Activated T-cell treated with anti-CD3 and anti-CD28 coated beads, Interleukin-2, amount 50 U/mL, for 72 hours (primary cell): ENCODE data around the gene RPSA. TPM values are rescaled to one million over a fixed set of nuclear protein-coding genes. Genes with fewer than 3 reads are reported as not detected.
"Not testable (repeated sequence)": the region's sequence is repeated elsewhere in the genome, so short reads cannot be mapped to it uniquely, and the experiment has no call there.

Experiments
- ATAC-seq, 2 donors: fragments of 150-1000 bp; cut with Tn5 transposase; replicated peaks in 1 of 2; 2 replicates each; pipeline ENCODE4 v1.10.0; 2021; ENCODE audit warnings: moderate library complexity in 2 of 2, mild to moderate bottlenecking in 1 of 2
- DNase-seq, 2 donors: peaks; one replicate each; pipeline ENCODE4 v3.0.0; 2021 to 2022; ENCODE audit warnings: mixed read lengths in 1 of 2
- H3K27ac Mint-ChIP-seq: one replicate; pipeline ENCODE4 v1.8.0; 2022; ENCODE audit warnings: mild to moderate bottlenecking, moderate library complexity, mixed read lengths
- H3K27me3 Mint-ChIP-seq: one replicate; pipeline ENCODE4 v1.8.0; 2022; ENCODE audit warnings: low read depth, mixed read lengths
- H3K36me3 Mint-ChIP-seq, 2 donors: one replicate each; pipeline ENCODE4 v1.8.0; 2022; ENCODE audit warnings: mixed read lengths in 2 of 2, mild to moderate bottlenecking in 1 of 2; ENCODE audit not compliant: insufficient read depth in 2 of 2
- H3K4me1 Mint-ChIP-seq: one replicate; pipeline ENCODE4 v1.8.0; 2022; ENCODE audit warnings: low read depth, mixed read lengths
- H3K4me3 Mint-ChIP-seq, 2 donors: one replicate each; pipeline ENCODE4 v1.8.0; 2022; ENCODE audit warnings: mild to moderate bottlenecking in 2 of 2, mixed read lengths in 2 of 2, moderate library complexity in 2 of 2
- H3K9me3 Mint-ChIP-seq, 2 donors: one replicate each; pipeline ENCODE4 v1.8.0; 2022; ENCODE audit warnings: mixed read lengths in 2 of 2
- total RNA-seq, 2 donors: library from RNA; stranded (reverse); gene quantifications; one replicate each; pipeline ENCODE4 v1.2.3, GENCODE V29; 2022

RPSA gene
- total RNA-seq, 2 donors from 2014 or later, result 2,329 to 2,816 TPM

DNA sequence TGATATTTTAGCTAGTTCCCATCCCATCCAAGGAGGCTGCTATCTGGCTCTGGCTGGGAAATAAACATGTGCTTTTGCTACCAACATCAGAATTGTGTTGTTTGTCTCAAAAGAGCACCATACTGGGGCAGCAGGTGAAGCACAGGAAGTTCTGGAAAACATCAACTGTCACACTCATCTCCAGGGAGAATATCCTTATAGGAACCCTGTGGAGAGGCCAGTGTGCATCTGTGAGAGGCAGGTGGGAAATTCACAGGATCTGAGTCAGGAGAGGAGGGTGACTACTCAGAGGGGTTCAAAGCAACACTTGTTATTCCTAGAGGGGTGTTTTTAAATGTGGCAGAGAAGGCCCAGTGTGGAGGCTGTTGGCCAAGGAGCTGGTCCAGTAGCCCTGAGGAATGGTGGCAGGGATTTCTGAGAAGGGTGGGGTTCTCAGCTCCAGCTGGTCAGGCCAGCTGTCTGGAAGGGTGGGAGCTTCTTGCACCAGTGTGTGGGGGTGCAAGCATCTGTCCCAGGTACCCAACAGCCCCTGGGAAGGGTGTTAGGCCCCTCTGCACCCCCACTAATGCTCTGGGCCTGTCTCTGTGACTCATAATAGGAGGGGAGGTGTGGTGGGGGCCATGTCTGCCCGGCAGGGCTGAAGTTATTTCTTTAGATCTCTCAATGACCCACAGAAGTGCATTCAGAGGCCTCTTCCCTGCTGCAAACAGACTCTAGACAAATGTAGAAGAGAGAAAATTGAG, 28.7 kb downstream of the RPSA start:
- ATAC-seq, result no peak
- Mint-ChIP-seq H3K27me3 (no peaks in the 10 kb centered on the region), H3K4me1 (no peaks in the 10 kb centered on the region), H3K27ac (no peak overlapping the region), H3K9me3 (no peaks in the 10 kb centered on the region), H3K4me3 (no peak overlapping the region), H3K36me3 (no peaks in the 10 kb centered on the region)
- no peak for DNase-seq

DNA sequence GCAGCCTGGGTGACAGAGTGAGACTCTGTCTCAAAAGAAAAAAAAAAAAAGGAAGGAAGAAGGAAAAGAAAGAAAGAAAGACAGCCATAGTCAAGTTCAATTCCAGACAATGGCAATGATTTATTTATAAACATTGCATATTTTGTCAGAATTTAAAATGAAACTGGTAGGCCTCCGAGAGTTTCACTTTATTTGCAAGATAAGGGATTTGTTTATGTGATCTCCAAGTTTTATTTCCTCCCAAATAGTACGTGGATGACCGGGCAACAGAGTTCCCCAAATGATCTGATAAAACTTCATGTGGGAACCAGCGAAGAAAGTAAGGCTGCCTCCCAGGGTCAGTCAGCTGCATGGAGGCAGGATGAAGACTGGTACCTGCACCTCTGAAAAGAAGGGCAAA, 32.4 kb downstream of the RPSA start:
- no peak for ATAC-seq
- H3K27me3 Mint-ChIP-seq, result no peaks in the 10 kb centered on the region
- DNase-seq, result no peak
- no peaks in the 10 kb centered on the region for H3K36me3 Mint-ChIP-seq
- H3K4me3 Mint-ChIP-seq, result no peak overlapping the region
- no peak overlapping the region for H3K27ac Mint-ChIP-seq
- H3K9me3 Mint-ChIP-seq, result no peaks in the 10 kb centered on the region
- H3K4me1 Mint-ChIP-seq, result no peaks in the 10 kb centered on the region

DNA sequence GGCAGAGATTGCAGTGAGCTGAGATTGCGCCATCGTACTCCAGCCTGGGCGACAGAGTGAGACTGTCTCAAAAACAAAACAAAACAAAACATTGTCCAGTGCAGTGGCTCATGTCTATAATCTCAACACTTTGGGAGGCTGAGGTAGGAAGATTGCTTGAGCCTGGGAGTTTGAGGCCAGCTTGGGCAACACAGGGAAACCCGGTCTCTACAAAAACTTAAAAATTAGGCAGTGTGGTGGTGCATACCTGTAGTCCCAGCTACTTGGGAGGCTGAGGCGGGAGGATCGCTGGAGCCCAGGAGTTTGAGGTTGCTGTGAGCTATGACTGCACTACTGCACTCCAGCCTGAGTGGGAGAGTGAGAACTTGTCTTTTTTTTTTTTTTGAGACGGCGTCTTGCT, 33.8 kb downstream of the RPSA start:
- Mint-ChIP-seq H3K4me1 (no peaks in the 10 kb centered on the region), H3K9me3 (no peaks in the 10 kb centered on the region), H3K4me3 (no peak overlapping the region), H3K27me3 (no peaks in the 10 kb centered on the region), H3K36me3 (no peaks in the 10 kb centered on the region), H3K27ac (no peak overlapping the region)
- ATAC-seq, result no peak
- DNase-seq, result no peak

GRCh38 chr3:39443530-39443929, 37.0 kb downstream of the RPSA start:
- Mint-ChIP-seq H3K27ac (no peak overlapping the region), H3K36me3 (no peaks in the 10 kb centered on the region), H3K27me3 (no peaks in the 10 kb centered on the region), H3K4me3 (no peak overlapping the region), H3K9me3 (no peaks in the 10 kb centered on the region), H3K4me1 (no peaks in the 10 kb centered on the region)
- ATAC-seq (no peak), DNase-seq (no peak)

DNA sequence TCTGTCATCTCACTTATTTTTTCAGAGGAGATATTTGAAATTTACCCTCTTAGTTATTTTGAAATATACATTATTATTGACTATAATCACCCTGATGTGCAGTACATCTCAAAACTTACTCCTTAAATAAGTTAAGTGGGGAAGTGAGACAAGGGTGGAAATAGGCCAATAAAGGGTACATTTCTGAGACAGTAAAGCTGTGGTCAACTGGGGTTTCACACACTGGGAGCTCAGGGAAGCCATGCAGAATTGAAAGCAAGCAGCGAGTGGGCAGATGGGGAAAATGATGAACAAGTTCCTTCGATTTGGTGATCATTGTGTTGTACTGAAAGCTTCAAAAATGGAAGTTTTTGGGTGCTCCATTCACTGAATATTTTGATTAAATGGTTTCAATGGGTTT, 39.4 kb downstream of the RPSA start:
- ATAC-seq, result no peak
- Mint-ChIP-seq H3K4me1 (no peaks in the 10 kb centered on the region), H3K36me3 (no peaks in the 10 kb centered on the region), H3K27me3 (no peaks in the 10 kb centered on the region), H3K9me3 (no peaks in the 10 kb centered on the region), H3K4me3 (no peak overlapping the region), H3K27ac (no peak overlapping the region)
- no peak for DNase-seq

GRCh38 chr3:39446444-39446843, 39.9 kb downstream of the RPSA start:
- no peaks in the 10 kb centered on the region for H3K36me3 Mint-ChIP-seq
- ATAC-seq (no peak), DNase-seq (no peak)
- no peak overlapping the region for H3K4me3 Mint-ChIP-seq
- no peaks in the 10 kb centered on the region for H3K4me1 Mint-ChIP-seq
- H3K27me3 Mint-ChIP-seq, result no peaks in the 10 kb centered on the region
- no peak overlapping the region for H3K27ac Mint-ChIP-seq
- no peaks in the 10 kb centered on the region for H3K9me3 Mint-ChIP-seq

GRCh38 chr3:39447637-39448483, 41.3 kb downstream of the RPSA start:
- H3K4me1 Mint-ChIP-seq, result no peaks in the 10 kb centered on the region
- H3K36me3 Mint-ChIP-seq, result no peaks in the 10 kb centered on the region
- H3K27me3 Mint-ChIP-seq, result peaks cover under 1% of the 10 kb centered on the region
- peak overlapping the region; percentile 59 for H3K27ac Mint-ChIP-seq
- no peak overlapping the region for H3K4me3 Mint-ChIP-seq
- H3K9me3 Mint-ChIP-seq, result no peaks in the 10 kb centered on the region
- peak; percentile 81 to 82 for ATAC-seq
- DNase-seq, result peak; percentile 56 to 68

DNA sequence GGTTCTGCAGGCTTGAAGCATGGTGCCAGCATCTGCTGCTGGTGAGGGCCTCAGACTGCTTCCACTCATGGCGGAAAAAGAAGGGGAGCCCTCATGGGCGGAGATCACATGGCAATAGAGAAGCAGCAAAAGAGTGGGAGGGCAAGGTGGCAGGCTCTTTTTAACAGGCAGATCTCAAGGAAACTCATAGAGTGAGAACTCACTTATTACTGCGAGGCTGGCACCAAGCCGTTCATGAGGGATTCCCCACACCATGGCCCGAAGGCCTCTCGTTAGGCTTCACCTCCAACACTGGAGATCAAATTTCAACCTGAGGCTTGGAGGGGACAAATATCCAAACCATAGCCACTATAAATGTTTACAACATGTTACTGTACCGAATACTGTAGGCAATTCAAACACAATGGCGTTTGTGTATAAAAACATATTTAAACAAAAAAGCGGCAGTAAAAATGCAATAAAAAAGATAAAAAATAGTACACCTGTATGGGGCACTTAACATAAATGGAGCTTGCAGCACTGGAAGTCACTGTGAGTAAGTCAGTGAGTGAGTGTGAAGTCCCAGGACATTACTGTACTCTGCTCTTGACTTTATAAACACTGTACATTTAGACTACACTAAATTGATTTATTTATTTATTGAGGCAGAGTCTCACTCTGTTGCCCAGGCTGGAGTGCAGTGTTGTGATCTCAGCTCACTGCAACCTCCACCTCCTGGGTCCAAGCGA, 42.1 kb downstream of the RPSA start:
- no peaks in the 10 kb centered on the region for H3K36me3 Mint-ChIP-seq
- no peaks in the 10 kb centered on the region for H3K4me1 Mint-ChIP-seq
- peaks cover 9% of the 10 kb centered on the region for H3K27me3 Mint-ChIP-seq
- DNase-seq (no peak), ATAC-seq (no peak)
- H3K9me3 Mint-ChIP-seq, result no peaks in the 10 kb centered on the region
- no peak overlapping the region for H3K27ac Mint-ChIP-seq
- H3K4me3 Mint-ChIP-seq, result no peak overlapping the region

DNA sequence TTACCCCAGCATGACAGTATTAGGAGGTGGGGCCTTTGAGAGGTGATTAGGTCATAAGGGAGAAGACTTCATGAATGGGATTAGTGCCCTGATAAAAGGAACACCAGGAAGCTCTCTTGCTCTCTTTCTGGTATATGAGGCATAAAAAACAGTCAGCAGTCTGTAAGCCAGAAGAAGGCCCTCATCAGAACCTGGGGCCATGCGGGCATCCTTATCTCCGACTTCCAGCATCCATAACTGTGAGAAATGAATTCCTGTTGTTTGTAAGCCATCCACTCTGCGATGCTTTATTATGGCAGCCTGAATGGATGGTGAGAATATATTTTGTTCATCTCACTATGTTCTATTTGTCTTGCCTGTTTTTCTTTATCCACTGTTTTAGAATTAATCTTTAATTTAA, 43.3 kb downstream of the RPSA start:
- Mint-ChIP-seq H3K4me1 (no peaks in the 10 kb centered on the region), H3K36me3 (no peaks in the 10 kb centered on the region), H3K9me3 (no peaks in the 10 kb centered on the region), H3K4me3 (no peak overlapping the region), H3K27me3 (peaks cover 10% of the 10 kb centered on the region), H3K27ac (no peak overlapping the region)
- DNase-seq, result no peak
- no peak for ATAC-seq

DNA sequence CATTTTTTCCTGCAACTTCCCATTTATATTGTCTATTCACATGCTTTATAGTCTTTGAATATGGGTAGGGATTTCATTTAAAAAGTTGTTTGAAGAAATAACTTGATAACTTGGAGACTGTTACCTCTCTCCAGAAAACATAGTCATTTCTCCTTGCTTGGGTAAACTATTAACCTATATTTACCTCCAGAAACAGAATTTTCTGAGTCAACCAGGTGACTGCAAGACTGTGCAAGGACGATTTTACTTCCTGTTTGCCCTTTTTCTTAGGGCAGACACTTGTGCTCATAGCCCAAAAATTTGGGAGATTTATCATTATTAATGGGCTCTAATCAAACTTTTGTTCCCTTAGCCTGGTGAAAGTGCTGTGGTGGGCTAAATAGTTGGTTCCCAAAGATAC, 46.6 kb downstream of the RPSA start:
- Mint-ChIP-seq H3K4me1 (no peaks in the 10 kb centered on the region), H3K4me3 (no peak overlapping the region), H3K9me3 (no peaks in the 10 kb centered on the region), H3K27me3 (peaks cover 21% of the 10 kb centered on the region), H3K27ac (no peak overlapping the region), H3K36me3 (no peaks in the 10 kb centered on the region)
- ATAC-seq, result no peak
- no peak for DNase-seq

DNA sequence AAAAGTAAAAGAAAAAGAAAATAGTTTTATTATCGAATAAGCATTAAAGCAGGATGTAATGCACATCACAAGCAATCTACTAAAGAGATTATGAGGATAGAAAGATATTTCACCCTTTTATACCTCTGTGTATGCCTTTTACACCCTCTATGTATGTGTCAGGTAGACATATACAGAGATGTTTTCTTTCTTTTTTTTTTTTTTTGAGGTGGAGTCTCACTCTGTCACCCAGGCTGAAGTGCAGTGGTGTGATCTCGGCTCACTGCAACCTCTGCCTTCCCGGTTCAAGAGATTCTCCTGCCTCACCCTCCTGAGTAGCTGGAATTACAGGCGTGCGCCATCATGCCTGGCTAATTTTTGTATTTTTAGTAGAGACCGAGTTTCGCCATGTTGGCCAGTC, 47.4 kb downstream of the RPSA start:
- H3K4me1 Mint-ChIP-seq, DNase-seq, ATAC-seq, H3K27ac Mint-ChIP-seq, H3K9me3 Mint-ChIP-seq, H3K36me3 Mint-ChIP-seq, H3K4me3 Mint-ChIP-seq: not testable (repeated sequence)
- peaks cover 21% of the 10 kb centered on the region for H3K27me3 Mint-ChIP-seq

- Mint-ChIP-seq H3K27me3 (peaks cover 21% of the 10 kb centered on the region), H3K9me3 (no peaks in the 10 kb centered on the region), H3K4me1 (no peaks in the 10 kb centered on the region), H3K27ac (no peak overlapping the region), H3K36me3 (no peaks in the 10 kb centered on the region), H3K4me3 (no peak overlapping the region)
- no peak for ATAC-seq
- DNase-seq, result no peak
Measured at GRCh38 chr3:39454591-39455217, 48.2 kb downstream of the RPSA start.

GRCh38 chr3:39456159-39456558, 49.6 kb downstream of the RPSA start:
- ATAC-seq, result no peak
- H3K27me3 Mint-ChIP-seq, result peaks cover 21% of the 10 kb centered on the region
- no peaks in the 10 kb centered on the region for H3K4me1 Mint-ChIP-seq

More at GRCh38 chr3:39456159-39456558, 49.6 kb downstream of the RPSA start:
- Mint-ChIP-seq H3K4me3 (no peak overlapping the region), H3K36me3 (no peaks in the 10 kb centered on the region), H3K27ac (no peak overlapping the region), H3K9me3 (no peaks in the 10 kb centered on the region)
- no peak for DNase-seq
